ENCODE measurements around the gene FAF2. TPM values are rescaled to one million over a fixed set of nuclear protein-coding genes. Genes with fewer than 3 reads are reported as not detected.

Gene FAF2
- total and polyA plus RNA-seq, 2 donors (not counting 3 experiments of a cell fraction or from before 2014, with no cell fraction given): 27.9 to 43.5 TPM

- CTCF ChIA-PET: no interaction called here
- TF ChIP-seq MAX (IDR thresholded peaks at IDR 0.05; ENCODE audit: insufficient read depth, insufficient read length) (no peak), POLR2A (IDR thresholded peaks at IDR 0.05; ENCODE audit: low read depth, low read length) (no peak), POLR2AphosphoS5 (IDR thresholded peaks at IDR 0.05; ENCODE audit: insufficient read depth, low read depth, low read length) (no peak), FOS (IDR thresholded peaks at IDR 0.05; ENCODE audit: borderline replicate concordance, insufficient read depth, low read length) (no peak), CTCF (IDR thresholded peaks at IDR 0.05; ENCODE audit: extremely low read depth in 1 of 2, insufficient read depth in 1 of 2, low read depth in 1 of 2, low read length in 2 of 2) (no peak), JUN (IDR thresholded peaks at IDR 0.05; ENCODE audit: borderline replicate concordance, insufficient read depth, insufficient read length, low read depth) (no peak), EZH2 (IDR thresholded peaks at IDR 0.05; ENCODE audit: borderline replicate concordance, low read depth, low read length, severe bottlenecking) (no peak), GATA2 (IDR thresholded peaks at IDR 0.05; ENCODE audit: insufficient read depth, insufficient read length, low read depth, low read length) (no peak), MYC (IDR thresholded peaks at IDR 0.05; ENCODE audit: low read depth, low read length) (no peak)
- H3K9me3 ChIP-seq (replicated peaks; ENCODE audit: control insufficient read depth, insufficient read depth, low read length): no peaks in the 10 kb centered on the region
- dilution Hi-C loops (cut with MboI; ENCODE audit: extremely low pct_ligation_motif_present, low sequenced_read_pairs) (no loop called here), intact Hi-C loops (cut with micrococcal nuclease) (no loop called here)
- H3K4me1 ChIP-seq (ENCODE audit: control insufficient read depth, extremely low read depth, insufficient read depth, low read length): no peaks in the 10 kb centered on the region
- H3K27ac ChIP-seq (ENCODE audit: insufficient read depth, low read depth, low read length): no peak overlapping the region
- H2AFZ ChIP-seq (ENCODE audit: low read depth, low read length): no peak overlapping the region
- H3K79me2 ChIP-seq (ENCODE audit: control insufficient read depth, insufficient read depth, low read length): peaks cover 13% of the 10 kb centered on the region
- peaks cover 0 to 3% of the 10 kb centered on the region in 2 experiments for H3K36me3 ChIP-seq (ENCODE audit: control insufficient read depth in 2 of 2, extremely low read depth in 1 of 2, insufficient read depth in 2 of 2, low read length in 2 of 2)
- FAIRE-seq (no peak), DNase-seq (ENCODE audit: low read depth, low spot score) (no peak)
- H3K4me2 ChIP-seq (ENCODE audit: insufficient read depth, low read length): no peak overlapping the region
- H3K9me1 ChIP-seq (replicated peaks; ENCODE audit: control insufficient read depth, extremely low read depth, insufficient read depth, low read length): no peaks in the 10 kb centered on the region
- H3K27me3 ChIP-seq (ENCODE audit: control insufficient read depth in 2 of 2, insufficient read depth in 2 of 2, low read length in 2 of 2): no peaks in the 10 kb centered on the region
- POLR2A ChIA-PET: no interaction called here
- H3K9ac ChIP-seq (replicated peaks; ENCODE audit: extremely low read depth, insufficient read depth, low read length): no peak overlapping the region
- no peak overlapping the region for H3K4me3 ChIP-seq (replicated peaks in 1 of 3; ENCODE audit: insufficient read depth in 1 of 3, low read depth in 1 of 3, low read length in 3 of 3)
- H4K20me1 ChIP-seq (replicated peaks; ENCODE audit: control insufficient read depth, extremely low read depth, insufficient read depth, low read length): no peaks in the 10 kb centered on the region
- BruUV-seq (replicated peaks): no TSS peak
Observed at GRCh38 chr5:176474476-176474875, 26.3 kb downstream of the FAF2 start.

All from endothelial cell of umbilical vein (primary cell).